Measurements from ENCODE around the gene ACYP2.
"Not testable (repeated sequence)": the region's sequence is repeated elsewhere in the genome, so short reads cannot be mapped to it uniquely, and the experiment has no call there.

The ACYP2 gene

DNA sequence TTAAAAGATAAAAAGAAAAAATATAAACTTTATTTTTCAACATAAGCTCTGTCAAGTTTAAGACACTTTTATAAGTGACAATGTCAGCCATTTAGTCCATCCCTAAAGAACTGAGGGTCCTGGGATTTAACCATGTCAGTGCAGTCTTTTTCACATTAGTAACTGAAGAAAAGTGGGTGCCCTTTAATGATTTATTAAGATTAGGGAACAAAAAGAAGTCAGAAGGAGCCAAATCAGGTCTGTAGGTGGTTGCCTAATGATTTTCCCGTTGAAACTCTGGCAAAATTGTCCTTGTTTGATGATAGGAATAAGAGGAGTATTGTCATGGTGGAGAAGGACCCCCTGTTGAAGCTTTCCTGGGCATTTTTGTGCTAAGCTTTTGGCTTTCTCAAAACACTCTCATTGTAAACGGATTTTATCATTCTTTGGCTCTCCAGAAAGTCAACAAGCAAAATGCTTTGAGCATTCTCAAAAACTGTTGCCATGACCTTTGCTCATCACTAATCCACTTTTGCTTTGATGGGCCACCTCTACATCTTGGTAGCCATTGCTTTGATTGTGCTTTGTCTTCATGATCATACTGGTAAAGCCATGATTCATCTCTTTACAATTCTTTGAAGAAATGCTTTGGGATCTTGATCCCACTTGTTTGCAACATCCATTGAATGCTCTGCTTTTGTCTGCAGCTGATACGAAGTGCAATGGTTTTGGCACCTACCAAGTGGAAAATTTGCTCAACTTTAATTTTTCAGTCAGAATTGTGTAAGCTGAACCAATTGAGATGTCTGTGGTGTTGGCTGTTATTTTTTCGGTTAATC is 118.6 kb downstream of the ACYP2 start:
- no peak for DNase-seq

DNA sequence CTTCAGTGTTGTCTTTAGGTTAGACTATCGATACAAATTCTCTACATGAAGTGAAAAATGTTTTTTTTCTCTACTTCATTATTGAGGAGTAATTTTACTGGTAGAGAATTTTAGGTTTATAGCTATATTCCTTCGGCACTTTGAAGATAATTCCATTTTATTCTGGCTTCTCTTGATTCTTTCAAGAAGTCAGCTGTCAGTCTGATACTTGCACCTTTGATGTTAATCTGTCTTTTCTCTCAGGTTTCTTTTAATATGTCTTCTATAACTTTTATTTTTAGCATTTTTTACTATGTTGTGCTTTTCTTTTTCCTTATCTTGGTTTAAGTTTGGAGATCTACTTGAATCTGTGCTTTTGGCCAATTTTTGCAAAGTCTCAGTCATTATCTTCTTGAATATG is 122.0 kb downstream of the ACYP2 start:
- no peak for DNase-seq

DNA sequence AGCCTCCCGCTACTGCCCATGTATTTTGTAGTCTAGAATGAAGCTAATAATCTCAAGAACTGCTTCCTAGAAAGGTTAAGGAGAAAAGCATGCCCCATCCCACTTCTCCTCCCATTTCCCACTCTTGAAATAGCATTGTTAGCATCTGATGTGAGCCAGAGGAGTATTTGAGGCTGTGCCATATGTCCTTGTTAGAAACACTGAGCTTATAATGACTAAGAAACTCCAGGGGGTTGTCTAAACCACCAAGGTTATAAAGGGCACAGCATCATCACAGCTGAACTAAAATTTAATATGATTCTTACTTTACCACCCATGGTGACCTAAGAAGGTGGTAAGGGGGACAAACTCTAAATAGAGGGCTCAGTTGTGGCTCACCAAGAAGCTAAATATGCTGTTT is 124.0 kb downstream of the ACYP2 start:
- DNase-seq, result no peak

DNA sequence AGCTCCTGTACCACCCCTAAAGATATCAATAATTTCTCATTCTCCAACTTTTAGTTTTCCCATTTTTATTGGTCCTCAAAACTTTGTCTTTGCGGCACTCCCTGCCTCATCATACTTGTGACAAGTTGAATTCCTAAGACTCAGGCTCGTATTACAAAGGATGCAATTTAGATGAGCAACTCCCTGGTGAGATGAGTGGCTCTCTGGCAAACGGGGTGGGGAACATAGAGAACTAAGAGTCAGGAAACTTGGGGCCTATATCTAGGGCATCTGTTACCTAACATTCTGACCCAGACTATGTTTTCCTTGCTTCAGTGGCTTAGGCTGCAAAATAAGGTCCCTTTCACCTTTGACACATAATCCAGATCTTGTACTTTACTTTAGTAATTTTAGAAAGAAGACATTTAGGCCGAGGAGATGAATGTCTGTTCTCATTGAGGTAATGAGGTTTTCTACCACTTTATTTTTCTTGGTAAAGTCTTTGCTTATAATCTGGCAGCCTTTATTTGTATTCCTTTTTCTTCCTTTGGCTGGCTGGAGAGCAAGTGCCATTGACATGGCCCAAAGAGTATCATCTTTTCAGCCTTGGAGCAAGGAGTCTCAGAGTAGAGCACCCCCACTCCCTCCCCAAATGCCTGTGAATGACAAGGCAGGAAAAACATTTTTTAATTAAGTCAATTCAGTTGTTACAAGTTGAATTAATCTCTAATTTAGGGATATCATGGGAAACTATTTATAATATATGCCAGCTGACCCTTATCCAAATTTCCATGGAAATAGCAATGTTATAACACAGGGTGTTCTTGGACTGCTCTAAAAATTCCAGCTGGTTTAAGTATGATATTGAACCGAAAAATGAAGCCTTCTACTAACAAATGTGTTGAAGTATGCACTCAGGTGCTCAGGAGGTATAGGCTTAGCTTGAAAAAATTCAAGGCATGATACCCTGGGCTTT is 125.4 kb downstream of the ACYP2 start:
- DNase-seq, result no peak

DNA sequence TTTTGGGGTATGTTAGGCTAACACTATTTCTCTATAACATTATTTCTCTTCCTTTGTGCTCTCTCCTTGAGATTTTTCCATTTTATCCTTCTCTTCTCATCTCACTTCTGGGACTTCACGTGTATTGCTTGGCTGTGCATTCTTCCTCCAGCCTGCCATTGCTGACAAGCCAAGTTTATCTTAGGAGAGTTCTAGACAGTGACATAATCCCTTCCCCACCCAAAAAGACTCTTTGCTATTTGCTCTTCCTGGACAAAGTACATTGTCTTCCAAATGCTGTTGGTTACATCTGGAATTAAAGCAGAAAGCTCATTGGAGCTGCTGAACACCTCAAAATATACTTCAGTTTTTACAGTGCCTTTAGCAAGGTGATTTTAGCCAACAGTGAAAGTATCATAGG is 131.7 kb downstream of the ACYP2 start:
- DNase-seq, result no peak

DNA sequence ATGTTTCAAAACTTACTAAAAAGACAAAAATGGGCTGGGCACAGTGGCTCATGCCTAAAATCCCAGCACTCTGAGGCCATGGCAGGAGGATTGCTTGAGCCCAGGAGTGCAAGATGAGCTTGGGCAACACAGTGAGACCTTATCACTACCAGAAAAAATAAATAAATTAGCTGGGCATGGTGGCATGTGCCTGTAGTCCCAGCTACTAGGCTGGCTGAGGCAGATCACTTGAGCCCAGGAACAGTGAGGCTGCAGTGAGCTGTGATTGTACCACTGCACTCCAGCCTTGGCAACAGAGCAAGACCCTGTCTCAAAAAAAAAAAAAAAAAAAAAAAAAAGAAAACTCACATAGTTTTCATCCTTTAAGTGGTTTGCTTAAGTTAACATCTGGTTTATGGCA is 134.2 kb downstream of the ACYP2 start:
- DNase-seq, result no peak

DNA sequence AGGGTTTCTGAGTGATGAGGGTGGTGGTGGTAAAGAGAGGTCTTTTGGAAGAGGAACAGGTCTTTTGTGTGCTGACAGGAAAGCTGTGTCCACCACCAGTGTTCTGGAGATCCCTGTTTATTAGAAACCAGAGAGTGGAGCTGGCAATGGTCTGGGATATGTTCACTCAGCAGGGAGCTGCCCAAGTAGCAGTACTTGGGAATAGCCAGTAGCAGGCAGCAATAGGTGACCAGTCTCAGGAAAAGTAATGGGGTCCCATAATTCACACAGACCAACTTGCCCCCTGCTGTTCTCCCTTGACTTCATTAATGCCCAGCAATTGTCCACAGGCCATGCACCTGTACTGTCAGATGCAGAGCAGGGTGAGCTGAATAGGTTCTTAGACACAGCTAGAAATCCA is 138.8 kb downstream of the ACYP2 start:
- no peak for DNase-seq

DNA sequence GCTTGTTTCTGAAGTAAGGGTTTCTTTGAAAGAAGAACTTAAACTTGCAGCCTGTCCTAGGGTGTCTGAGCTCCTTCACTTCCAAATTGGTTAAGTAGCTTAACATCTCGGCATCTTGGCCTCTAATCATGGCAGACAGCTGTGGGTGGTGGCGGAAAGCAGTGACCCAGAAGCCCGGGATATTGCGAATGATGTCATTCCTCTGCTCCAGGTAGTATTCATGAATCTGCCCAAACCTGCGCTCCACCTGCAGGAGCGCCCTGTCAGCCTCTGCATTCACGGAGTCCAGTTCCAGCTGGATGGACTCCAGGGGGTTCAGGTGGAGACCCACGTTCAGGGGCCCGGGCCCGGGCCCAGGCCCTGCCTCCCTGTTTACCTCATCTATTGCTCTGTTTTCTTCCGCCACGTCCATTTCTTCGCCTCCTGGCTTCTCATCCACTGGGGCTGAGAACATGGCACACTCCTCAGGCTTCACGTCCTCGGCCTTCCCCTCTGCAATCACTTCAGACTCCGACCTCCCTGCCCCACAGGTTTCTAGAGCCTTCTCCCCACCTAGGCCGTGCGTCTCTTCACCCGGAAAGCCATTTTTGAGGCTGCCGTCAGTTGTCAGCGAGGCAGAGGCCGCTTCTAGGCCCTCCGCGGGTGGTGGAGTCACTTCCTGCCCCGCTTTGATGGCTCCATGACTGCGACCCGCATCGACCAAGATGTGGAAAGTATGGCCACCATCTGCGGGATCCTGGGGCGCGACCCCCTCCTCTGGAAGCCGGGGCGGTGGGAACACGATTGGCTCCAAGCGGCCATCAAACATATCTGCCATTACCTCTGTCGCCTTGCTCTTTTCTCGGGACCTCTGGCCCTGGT is 140.0 kb downstream of the ACYP2 start:
- DNase-seq, result no peak

DNA sequence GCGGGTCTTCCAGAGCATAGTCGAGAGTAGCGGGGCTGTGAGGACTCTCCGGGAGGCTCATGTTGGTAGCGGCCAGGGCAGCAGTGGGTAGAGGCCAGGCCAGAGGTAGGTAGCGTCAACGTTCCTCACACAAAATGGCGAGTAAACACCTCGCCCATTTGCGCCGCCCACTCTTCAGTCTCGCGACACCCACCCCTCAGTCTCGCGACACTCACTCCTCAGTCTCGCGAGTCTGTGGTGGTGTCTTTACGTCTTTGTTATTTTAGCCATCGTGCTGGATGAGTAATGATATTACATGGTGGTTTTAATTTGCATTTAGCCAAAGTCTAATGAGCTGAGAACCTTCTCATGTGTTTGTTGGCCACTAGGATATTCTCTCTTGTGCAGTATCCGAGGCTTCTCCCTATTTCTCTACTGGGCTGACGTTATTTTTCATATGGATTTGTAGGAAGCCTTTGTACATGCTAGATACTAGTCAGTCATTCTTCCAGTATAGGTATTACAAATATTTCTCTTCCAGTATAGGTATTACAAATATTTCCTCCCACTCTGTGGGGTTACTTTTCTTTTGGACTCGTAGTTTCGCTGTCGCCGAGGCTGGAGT is 140.8 kb downstream of the ACYP2 start, which contains the start of gene TSPYL6:
Gene TSPYL6 (minus strand): TSS at position 139 of the 604 bp plus-strand sequence. CDS start 78 bp downstream, at position 61.
- no peak for DNase-seq

DNA sequence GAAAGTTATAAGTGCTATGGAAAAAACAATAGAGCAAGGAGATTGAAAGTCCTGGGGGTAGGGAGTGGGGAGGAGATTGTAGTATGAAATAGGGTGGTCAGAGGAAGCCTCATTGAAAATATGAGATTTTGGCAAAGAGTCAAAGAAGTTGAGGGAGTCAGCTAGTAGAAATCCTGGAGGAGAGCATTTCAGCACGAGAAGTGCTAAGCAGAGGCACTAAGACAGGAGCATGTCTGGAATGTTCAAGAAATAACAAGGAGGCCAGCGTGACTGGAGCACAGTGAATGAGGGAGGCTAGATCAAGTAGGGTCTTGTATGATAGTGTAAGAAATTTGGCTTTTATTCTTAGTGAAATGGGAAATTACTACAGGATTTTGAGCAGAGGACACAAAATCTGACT is 142.8 kb downstream of the ACYP2 start:
- DNase-seq, result no peak

DNA sequence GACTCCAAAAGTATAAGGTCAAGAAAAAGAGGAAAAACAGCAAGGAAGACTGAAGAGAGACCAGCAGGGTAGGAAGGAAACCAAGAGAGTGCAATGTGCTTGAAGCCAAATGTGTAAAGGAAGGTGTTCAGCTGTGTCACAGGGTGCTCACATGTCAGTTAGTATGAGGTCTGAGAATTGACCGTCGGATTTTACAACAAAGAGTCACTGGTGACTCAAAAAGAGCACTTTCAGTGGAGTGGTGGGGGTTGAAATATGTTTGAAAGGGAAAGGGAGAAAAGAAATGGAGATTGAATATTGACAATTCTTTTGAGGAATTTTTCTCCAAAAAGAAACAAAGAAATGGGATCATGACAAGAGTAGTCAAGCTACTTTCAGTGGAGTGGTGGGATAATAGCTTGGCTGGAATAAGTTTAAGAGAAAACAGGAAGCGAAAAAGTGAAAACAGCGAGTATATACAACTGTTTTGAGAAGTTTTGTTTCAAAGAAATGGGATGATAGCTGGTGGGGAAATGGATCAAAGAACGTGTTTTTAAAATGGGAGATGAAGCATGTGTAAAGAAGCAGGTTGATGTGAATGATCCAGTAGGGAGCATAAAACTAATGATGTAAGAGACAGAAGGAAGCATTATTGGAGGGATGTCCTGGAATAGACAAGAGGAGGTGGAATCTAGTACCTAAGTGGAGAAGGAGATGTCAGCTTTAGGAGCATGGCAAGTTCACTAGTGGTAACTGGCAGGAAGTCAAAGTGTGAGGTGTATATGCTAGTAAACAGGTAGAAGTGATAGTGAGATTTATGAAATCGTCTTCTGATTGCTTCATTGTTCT is 144.2 kb downstream of the ACYP2 start:
- DNase-seq, result no peak

DNA sequence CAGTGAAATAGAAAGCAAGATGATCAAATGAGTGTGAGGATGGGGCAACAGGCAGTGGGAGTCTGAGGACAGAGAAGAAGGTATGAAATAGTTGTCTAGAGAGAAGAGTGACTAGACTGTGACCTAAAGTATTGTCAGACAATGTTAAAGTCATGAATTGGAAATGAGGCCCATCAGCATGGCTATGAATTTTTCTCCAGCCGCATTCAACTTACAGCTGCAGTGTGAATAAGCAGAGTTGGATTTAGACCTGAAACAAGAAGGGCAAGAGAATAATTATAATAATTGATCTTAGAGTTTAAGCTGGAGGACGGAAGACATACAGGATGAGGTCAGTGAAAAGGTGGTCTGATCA is 144.8 kb downstream of the ACYP2 start:
- DNase-seq, result no peak

DNA sequence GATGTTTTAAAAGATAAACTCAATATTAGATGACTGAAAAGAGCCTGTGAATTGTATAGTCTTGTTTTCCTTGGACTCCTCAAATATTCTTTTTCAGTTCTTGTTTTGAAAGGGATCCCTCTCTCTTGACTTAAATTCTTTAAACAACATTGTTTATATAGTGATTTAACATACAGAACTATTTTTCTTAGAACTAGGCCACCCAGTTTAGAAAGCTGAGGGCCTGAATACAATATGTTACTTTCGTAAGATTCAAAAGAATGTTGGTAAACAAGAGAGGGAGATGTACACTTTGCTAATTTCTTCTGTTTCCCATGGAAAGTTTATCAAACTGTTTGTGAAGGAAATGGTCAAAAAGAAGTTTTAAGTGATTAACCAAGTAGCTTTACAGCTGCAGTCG is 146.1 kb downstream of the ACYP2 start:
- no peak for DNase-seq

DNA sequence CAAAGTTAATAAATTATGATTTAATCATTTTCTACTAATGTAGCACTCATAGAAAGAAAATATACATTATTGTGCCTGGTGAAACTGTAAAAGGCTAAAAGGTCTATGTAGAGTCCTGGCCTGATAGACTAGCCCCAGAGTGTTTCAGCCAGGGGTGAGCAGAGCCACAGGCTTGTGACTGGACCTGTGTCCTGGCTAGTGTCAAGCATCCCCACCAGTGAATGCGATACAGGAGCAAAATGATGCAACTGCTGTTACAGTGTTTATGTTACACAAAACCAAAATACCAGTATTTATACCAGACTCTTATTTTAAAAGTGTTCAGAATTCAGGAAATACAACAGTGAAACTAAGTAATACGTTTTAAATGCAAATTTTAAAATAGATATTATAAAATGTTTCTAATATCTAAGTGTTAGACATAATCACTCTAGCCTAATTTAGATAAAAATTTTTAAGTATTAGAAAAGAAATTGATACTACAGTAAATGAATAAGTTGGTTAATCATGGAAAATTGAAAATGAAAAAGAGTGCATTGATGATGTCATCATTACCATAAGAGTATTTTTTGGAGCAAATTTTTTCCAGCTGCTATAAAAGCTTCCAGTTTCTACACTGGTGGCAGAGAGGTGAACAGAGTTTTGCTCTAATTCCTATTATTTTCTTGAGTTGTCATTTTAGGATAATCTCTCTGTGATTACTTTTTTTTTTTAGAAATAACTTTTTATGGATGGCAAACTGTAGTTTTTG is 146.8 kb downstream of the ACYP2 start:
- no peak for DNase-seq

DNA sequence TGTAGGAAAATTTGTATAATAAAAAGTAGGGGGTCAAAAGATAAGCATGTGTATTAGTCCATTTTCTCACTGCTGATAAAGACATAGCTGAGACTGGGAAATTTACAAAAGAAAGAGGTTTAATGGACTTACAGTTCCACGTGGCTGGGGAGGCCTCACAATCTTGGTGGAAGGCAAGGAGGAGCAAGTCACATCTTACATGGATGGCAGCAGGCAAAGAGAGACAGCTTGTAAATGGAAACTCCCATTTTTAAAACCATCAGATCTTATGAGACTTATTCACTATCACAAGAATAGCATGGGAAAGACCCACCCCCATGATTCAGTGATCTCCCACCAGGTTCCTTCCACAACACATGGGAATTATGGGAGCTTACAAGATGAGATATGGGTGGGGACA is 149.7 kb downstream of the ACYP2 start:
- DNase-seq, result not testable (repeated sequence)

DNA sequence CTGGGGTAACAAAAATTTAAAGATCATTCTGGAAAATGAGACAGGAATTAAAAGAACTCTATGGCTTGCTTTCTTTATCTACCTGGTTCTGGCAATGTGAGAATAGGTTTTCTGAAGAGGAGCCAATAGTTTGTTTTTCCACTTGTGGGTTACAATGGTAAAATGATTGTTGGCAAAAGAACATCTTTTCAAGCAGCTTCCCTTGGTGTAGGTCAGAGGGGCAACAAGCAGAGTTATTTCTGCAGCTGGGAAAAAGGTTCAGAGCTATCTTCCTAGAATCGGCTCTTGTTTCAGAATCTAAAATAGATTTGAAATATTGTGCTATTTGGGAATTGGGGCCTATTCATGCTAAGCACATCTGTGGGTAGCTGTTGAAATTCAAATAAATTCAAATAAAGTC is 152.2 kb downstream of the ACYP2 start:
- no peak for DNase-seq

DNA sequence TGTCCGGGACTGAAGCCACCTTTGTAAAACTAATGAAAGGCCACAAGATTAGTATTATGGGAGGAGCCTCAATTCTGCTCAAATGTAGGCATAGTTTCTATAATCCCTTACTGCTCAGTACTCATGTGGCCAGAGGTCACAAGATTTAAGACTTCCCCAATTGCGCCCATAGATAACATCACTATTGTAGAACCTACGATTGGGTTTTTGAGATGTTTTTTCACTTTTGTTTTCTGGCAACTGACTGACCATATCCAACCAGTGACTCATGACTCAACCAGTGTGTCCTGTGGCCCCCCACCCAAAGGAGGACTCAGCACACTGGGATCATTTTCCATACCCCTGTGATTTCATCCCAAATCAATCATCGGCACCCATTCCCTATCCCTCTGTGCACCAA is 155.8 kb downstream of the ACYP2 start:
- peak; percentile 26 for DNase-seq

DNA sequence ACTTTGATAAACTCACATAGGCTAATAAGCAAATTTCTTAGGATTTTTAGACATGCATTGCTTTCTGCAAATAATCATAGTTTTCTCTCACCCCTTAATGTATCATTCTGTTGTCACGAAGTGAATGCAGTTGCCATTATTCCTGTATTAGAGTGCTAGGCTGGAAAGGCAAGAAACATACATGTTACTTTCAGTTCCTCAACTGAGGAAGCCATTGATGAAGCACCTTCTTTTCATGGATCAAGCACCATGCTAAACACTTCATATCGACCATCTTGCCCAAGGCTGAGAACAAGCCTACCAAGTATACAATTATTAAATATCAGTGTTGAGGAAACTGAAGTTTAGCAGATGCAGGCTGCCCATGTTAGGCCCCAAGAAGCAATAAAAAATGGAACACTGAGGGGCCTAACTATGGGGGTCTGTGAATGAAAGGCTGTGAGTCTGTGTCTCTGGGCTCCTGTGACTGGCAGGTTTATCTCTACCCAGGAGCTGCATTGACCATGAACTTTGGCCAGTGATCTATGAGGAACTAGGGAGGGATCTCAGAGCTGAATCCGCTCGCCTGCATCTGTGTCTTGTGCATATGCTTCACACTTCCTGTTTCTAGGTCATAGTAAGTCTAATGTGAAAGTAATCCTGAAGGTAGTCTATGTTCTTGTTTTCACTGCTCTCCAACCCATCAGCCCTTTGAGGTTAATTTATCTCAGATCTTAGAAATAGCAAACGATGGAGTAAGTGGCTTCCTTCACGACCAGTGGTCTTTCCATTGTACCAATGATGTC is 156.6 kb downstream of the ACYP2 start:
- no peak for DNase-seq

DNA sequence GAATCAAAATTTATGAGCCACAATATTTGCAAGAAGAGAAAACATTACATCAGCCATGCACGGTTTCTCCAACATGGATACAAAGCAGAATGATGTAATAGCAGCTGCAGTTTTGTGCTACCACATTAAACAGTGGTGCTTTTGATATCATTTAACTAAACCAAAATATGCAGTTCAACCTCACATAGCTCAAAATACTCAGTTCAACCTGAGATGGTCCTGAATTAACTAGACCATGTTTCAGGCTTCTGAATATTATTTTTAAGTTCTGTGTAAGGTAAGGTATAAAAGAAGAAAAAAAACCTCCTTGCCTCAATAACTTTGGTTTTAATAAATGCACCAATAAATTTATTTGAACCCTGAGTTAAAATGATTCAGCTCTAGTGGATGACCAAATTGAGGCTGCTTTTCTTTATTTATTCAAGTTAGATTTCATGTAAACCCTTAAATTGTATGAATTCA is 159.4 kb downstream of the ACYP2 start:
- DNase-seq, result no peak

DNA sequence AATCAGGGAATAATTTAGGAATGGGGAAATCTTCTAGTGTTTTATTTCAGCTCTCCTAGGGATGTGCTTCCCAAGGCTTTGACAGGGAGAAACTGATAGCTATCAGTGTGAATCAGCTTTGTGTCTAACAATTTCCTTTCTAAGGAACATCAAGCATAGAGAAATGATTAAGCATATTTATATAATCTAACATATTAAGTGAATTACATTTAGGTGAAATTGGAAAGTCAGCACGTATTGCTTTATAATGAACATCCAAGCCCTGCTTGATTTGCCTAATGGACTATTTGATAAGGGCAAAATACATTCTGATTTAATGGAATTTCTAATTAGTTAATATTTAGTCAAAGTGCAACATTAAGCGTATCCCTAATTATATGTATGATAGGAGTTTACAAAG is 160.1 kb downstream of the ACYP2 start:
- no peak for DNase-seq
